ENCODE results near the gene TSC22D1. TPM values are rescaled to one million over a fixed set of nuclear protein-coding genes. Genes with fewer than 3 reads are reported as not detected.

Gene TSC22D1
- total and polyA plus RNA-seq, 3 experiments from 2014 or later, result 8.5 to 10.3 (median 10.0) TPM

DNA sequence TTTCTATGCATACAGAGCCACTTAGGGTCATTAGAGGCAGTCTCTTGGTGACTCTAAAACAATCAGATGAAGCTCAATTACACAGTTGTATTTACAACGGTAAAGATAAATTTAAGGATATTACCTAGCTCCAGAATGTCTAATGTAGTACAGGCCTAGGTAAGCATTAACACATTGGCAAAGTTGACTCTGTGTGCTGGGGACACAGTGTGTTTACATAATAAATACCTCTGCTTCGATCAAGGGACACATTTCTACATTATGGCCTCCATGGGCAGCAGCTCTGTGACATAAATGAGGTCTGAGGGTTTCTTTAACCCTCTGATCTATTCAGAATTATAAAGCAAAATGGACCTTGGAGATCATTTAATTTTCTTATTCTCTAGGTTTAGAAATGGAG is 127.8 kb downstream of the TSC22D1 start:
- Histone ChIP-seq H3K4me3 (ENCODE audit: low read length) (no peak overlapping the region), H3K27me3 (ENCODE audit: insufficient read depth, low read length, poor library complexity, severe bottlenecking) (no peaks in the 10 kb centered on the region), H3K9me3 (ENCODE audit: low read length) (no peaks in the 10 kb centered on the region), H3K27ac (ENCODE audit: low read depth, low read length) (no peak overlapping the region), H3K36me3 (ENCODE audit: insufficient read depth, low read length) (no peaks in the 10 kb centered on the region), H3K4me1 (ENCODE audit: insufficient read depth, low read length) (no peaks in the 10 kb centered on the region)
- Mint-ChIP-seq H3K27ac (peak overlapping the region in 1 of 8 donors; percentile 4), H3K9me3 (no peaks in the 10 kb centered on the region), H3K4me3 (no peak overlapping the region), H3K36me3 (peaks cover 0 to 9% (median 0%) of the 10 kb centered on the region in 3 donors), H3K27me3 (no peaks in the 10 kb centered on the region), H3K4me1 (peaks cover 0 to 1% (median 0%) of the 10 kb centered on the region in 3 donors)
- ChIA-PET POLR2A (no interaction called here), CTCF (no interaction called here)
- DNase-seq, result no peak

DNA sequence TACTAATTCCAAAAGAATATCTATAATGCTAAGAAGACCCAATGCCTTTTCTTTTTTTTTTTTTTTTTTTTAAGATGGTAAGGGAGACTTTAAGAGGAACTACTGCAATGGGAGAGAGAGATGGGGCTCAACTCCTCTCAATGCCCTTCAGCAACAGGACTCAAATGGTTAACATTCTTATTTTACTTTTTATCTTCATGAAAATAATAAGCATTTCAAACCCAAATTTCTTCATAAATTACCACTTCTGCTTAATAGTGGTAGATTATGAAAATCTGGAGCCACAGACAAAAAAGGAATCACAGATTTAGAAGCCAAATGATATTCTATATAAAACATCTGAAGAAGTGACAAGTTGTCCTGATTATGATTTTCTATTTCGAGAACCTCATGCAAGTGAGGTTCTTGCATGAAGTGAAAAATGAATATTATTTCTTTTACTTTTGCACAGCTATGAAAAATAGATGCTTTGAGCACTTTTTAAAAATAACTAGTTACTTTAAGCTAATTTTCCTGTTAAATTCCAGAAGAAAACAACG is 128.3 kb downstream of the TSC22D1 start:
- H3K27me3 ChIP-seq (ENCODE audit: insufficient read depth, low read length, poor library complexity, severe bottlenecking), result no peaks in the 10 kb centered on the region
- H3K36me3 Mint-ChIP-seq, result peaks cover 0 to 9% (median 0%) of the 10 kb centered on the region in 3 donors
- no peaks in the 10 kb centered on the region for H3K4me1 ChIP-seq (ENCODE audit: insufficient read depth, low read length)
- H3K27ac ChIP-seq (ENCODE audit: low read depth, low read length), result no peak overlapping the region
- H3K9me3 Mint-ChIP-seq, result no peaks in the 10 kb centered on the region
- H3K27me3 Mint-ChIP-seq, result no peaks in the 10 kb centered on the region
- no peak for DNase-seq
- H3K4me3 Mint-ChIP-seq, result no peak overlapping the region
- no peak overlapping the region for H3K27ac Mint-ChIP-seq
- peaks cover 0 to 1% (median 0%) of the 10 kb centered on the region in 3 donors for H3K4me1 Mint-ChIP-seq
- POLR2A ChIA-PET, result no interaction called here
- H3K9me3 ChIP-seq (ENCODE audit: low read length), result no peaks in the 10 kb centered on the region
- H3K36me3 ChIP-seq (ENCODE audit: insufficient read depth, low read length), result no peaks in the 10 kb centered on the region
- CTCF ChIA-PET, result no interaction called here
- no peak overlapping the region for H3K4me3 ChIP-seq (ENCODE audit: low read length)

DNA sequence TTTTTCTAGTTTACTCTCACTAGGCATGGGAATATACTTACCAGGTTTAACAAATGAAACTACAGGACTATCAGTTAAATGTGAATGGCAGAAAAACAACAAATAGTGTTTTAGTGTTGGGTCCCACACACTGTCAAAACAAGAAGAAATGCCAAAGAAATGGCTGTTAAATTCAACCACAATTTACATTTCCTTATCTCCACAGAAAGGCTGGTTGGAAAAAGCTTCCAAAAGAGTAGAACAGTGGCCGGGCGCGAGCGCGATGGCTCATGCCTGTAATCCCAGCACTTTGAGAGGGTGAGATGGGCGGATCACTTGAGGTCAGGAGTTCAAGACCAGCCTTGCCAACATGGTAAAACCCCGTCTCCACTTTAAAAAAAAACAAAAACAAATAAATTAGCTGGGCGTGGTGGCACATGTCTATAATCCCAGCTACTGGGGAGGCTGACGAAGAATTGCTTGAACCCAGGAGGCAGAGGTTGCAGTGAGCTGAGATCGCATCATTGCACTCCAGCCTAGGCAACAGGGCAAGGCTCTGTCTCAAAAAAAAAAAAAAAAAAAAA is 136.0 kb downstream of the TSC22D1 start:
- ChIA-PET POLR2A (no interaction called here), CTCF (interaction anchor here (0.7 to 1.6 kb wide), 2 partner anchors 24 to 532 kb away, joined by 3 to 7 read pairs; no protein-coding TSS in a partner anchor)
- no peak overlapping the region for H3K27ac ChIP-seq (ENCODE audit: low read depth, low read length)
- DNase-seq, result no peak
- no peaks in the 10 kb centered on the region for H3K36me3 ChIP-seq (ENCODE audit: insufficient read depth, low read length)
- Mint-ChIP-seq H3K9me3 (no peaks in the 10 kb centered on the region), H3K27me3 (peaks cover 9% of the 10 kb centered on the region in 2 donors), H3K4me3 (no peak overlapping the region), H3K4me1 (peaks cover 26 to 31% (median 28%) of the 10 kb centered on the region in 3 donors), H3K36me3 (peaks cover 0 to 2% (median 0%) of the 10 kb centered on the region in 3 donors), H3K27ac (peak overlapping the region in 1 of 8 donors; percentile 35)
- H3K4me3 ChIP-seq (ENCODE audit: low read length), result no peak overlapping the region
- peaks cover 7% of the 10 kb centered on the region for H3K27me3 ChIP-seq (ENCODE audit: insufficient read depth, low read length, poor library complexity, severe bottlenecking)
- H3K9me3 ChIP-seq (ENCODE audit: low read length), result no peaks in the 10 kb centered on the region
- peaks cover 22% of the 10 kb centered on the region for H3K4me1 ChIP-seq (ENCODE audit: insufficient read depth, low read length)

DNA sequence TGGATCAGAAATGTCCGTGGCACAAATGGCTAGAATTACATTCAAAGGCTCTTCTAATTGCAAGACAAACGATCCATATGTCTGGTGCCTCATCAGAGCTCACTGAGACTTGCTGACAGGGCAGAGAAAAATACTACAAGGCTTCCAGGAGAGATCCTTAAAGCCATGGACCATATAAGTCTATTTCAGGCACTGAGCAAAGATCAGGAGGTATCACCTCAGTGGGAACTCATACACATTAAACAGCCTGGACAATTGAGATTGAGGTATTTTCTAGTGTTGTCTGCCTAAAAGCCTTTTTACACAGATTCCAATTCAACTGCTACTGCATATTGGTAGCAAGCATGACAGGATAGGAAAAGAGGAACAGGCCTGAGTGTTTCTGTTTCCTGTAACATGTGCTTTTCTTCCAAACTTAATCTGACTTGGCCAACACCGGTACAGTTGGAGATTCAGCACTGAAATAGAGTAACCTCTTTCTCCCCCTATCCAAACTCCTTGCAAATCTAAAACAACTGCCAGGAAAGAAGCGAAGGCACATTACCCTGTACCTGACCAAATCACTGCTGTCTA is 136.6 kb downstream of the TSC22D1 start:
- H3K9me3 Mint-ChIP-seq, result no peaks in the 10 kb centered on the region
- H3K9me3 ChIP-seq (ENCODE audit: low read length), result no peaks in the 10 kb centered on the region
- CTCF ChIA-PET, result interaction anchor here (1.0 to 1.4 kb wide), 6 partner anchors 30 to 537 kb away, joined by 3 to 7 read pairs (median 4); no protein-coding TSS in a partner anchor
- peaks cover 22% of the 10 kb centered on the region for H3K4me1 ChIP-seq (ENCODE audit: insufficient read depth, low read length)
- H3K36me3 ChIP-seq (ENCODE audit: insufficient read depth, low read length), result no peaks in the 10 kb centered on the region
- peaks cover 29 to 36% (median 31%) of the 10 kb centered on the region in 3 donors for H3K4me1 Mint-ChIP-seq
- peaks cover 9% of the 10 kb centered on the region in 2 donors for H3K27me3 Mint-ChIP-seq
- POLR2A ChIA-PET, result no interaction called here
- H3K27me3 ChIP-seq (ENCODE audit: insufficient read depth, low read length, poor library complexity, severe bottlenecking), result peaks cover 7% of the 10 kb centered on the region
- no peak overlapping the region for H3K27ac ChIP-seq (ENCODE audit: low read depth, low read length)
- H3K4me3 ChIP-seq (ENCODE audit: low read length), result no peak overlapping the region
- peaks cover 0 to 3% (median 2%) of the 10 kb centered on the region in 3 donors for H3K36me3 Mint-ChIP-seq
- DNase-seq, result no peak
- peak overlapping the region in 1 of 8 donors; percentile 5 for H3K27ac Mint-ChIP-seq
- no peak overlapping the region for H3K4me3 Mint-ChIP-seq

DNA sequence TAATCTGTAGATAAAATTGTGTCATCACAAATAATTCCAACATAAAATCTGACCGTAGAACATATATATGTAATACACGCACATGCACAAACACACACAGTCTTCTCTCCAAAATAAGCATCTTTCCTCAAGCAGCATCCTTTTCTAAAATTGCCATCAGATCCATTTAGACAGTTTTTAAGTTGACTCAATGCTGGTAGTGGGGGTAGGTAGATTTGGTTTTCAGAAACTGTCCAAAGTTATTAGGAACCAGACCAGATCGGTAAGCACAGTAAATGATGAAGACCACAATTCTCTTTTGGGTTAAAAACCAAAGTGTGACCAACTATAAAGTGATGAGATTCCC is 137.9 kb downstream of the TSC22D1 start:
- H3K27me3 Mint-ChIP-seq, result peaks cover 9% of the 10 kb centered on the region in 2 donors
- H3K4me1 ChIP-seq (ENCODE audit: insufficient read depth, low read length), result peaks cover 22% of the 10 kb centered on the region
- CTCF ChIA-PET, result interaction anchor here (0.8 to 3.5 kb wide), 10 partner anchors 8 to 536 kb away, joined by 3 to 21 read pairs (median 6); no protein-coding TSS in a partner anchor

DNA sequence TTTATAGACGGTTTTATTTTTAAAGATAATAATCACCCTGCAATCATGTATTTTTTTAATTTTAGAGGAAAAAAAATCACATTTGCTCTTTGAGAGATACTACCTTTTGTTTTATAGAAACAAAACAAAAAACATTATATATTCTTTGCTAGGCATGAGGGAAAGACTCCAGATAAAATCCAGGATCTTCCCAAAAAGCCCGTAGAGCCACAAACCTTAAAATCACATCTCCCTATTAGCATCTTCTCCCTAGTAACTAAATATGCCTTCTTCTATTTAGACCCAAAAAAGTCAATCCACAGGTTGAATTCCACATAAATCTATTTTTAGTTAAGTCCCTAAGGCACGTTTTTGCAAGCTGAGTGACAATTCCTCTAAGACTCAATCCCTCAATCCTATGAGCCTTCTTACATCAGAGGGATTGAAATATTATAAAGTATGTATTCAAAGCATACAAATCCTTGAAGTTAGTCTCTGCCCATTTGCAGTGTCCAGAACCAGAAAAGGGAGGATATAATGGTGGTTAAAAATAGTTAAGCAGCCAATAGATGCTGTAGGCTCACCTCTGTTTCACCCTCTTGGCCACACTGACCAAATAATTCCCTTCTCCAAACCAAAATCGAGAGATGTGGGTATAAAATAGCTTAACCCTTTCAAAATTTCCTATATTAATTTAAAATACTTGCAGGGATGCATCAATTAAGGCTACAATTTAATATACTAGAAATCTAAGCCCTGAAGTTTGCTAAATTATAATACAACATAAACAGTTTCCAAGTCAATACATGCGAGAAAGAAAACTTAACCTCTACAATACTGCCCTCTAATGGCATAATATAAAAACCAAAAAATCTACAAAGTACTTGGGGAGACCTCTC is 138.5 kb downstream of the TSC22D1 start:
- H3K4me3 ChIP-seq (ENCODE audit: low read length), result peak overlapping the region; percentile 51
- peaks cover 29 to 37% (median 31%) of the 10 kb centered on the region in 3 donors for H3K4me1 Mint-ChIP-seq

More for the DNA sequence above, 137.9 kb downstream of the TSC22D1 start:
- POLR2A ChIA-PET, result no interaction called here
- peaks cover 29 to 37% (median 31%) of the 10 kb centered on the region in 3 donors for H3K4me1 Mint-ChIP-seq
- no peak for DNase-seq
- H3K36me3 Mint-ChIP-seq, result peaks cover 0 to 9% (median 0%) of the 10 kb centered on the region in 3 donors
- H3K36me3 ChIP-seq (ENCODE audit: insufficient read depth, low read length), result no peaks in the 10 kb centered on the region
- H3K27ac Mint-ChIP-seq, result peak overlapping the region in 2 of 8 donors; percentile 0 to 18
- H3K4me3 ChIP-seq (ENCODE audit: low read length), result no peak overlapping the region
- H3K27ac ChIP-seq (ENCODE audit: low read depth, low read length), result no peak overlapping the region
- peak overlapping the region in 1 of 7 donors; percentile 91 for H3K4me3 Mint-ChIP-seq
- no peaks in the 10 kb centered on the region for H3K9me3 ChIP-seq (ENCODE audit: low read length)
- no peaks in the 10 kb centered on the region for H3K9me3 Mint-ChIP-seq
- peaks cover 7% of the 10 kb centered on the region for H3K27me3 ChIP-seq (ENCODE audit: insufficient read depth, low read length, poor library complexity, severe bottlenecking)

DNA sequence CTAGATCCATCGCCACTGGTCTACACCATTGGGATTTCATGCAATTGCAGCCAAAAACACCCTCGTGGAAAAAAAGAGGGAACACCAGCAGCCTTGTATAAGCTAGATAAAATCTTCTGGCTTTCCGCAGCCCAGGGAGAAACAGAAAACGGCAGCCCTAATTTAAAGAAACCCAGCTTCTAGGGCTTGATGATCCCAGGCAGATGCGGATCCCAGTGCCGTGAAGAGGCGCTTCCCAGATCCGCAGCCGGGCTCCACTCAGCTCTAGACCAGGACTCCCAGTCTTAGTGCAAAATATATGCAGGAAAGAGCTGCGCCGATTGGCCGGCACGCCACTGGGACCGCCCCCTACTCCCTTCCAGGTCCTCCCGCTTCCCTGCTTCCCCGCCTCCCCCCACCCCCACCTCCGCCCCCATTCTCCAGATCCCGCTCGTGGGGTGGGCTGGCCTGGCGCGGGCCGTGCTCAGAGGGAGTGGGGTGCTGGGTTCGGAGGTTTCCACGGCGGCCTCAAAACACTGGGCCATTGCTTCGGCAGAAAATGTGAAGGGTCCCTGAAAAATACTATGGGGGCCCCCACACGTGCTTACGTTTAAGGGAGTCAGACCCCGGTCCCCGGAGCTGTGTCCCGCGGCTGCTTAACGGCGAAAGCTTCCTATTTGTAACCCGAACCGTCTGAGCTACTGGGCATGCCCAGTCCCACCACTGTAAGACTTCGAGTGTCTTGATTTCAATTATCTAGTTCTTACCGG is 139.4 kb downstream of the TSC22D1 start:
- H3K27ac Mint-ChIP-seq, result peak overlapping the region; percentile 40 to 87 (median 70)

More for the DNA sequence above, 138.5 kb downstream of the TSC22D1 start:
- Histone ChIP-seq H3K36me3 (ENCODE audit: insufficient read depth, low read length) (no peaks in the 10 kb centered on the region), H3K9me3 (ENCODE audit: low read length) (no peaks in the 10 kb centered on the region), H3K4me1 (ENCODE audit: insufficient read depth, low read length) (peaks cover 22% of the 10 kb centered on the region), H3K27ac (ENCODE audit: low read depth, low read length) (peak overlapping the region; percentile 47), H3K27me3 (ENCODE audit: insufficient read depth, low read length, poor library complexity, severe bottlenecking) (peaks cover 7% of the 10 kb centered on the region)
- Mint-ChIP-seq H3K27ac (peak overlapping the region in 3 of 8 donors; percentile 55 to 85 (median 77)), H3K27me3 (peaks cover 9% of the 10 kb centered on the region in 2 donors), H3K9me3 (no peaks in the 10 kb centered on the region), H3K4me3 (peak overlapping the region; percentile 75 to 94 (median 87)), H3K36me3 (peaks cover 0 to 10% (median 0%) of the 10 kb centered on the region in 3 donors)
- CTCF ChIA-PET, result interaction anchor here (0.7 to 3.5 kb wide), 9 partner anchors 203 to 558 kb away, joined by 3 to 21 read pairs (median 5); partner anchors contain the start of genes CCDC122 and LACC1
- POLR2A ChIA-PET, result interaction anchor here (0.6 kb wide), 1 partner anchor 54 kb away, joined by 3 read pairs; no protein-coding TSS in a partner anchor
- peak in 2 of 5 donors; percentile 51 to 55 for DNase-seq

More for the DNA sequence above, 139.4 kb downstream of the TSC22D1 start:
- H3K4me1 Mint-ChIP-seq, result peaks cover 29 to 37% (median 31%) of the 10 kb centered on the region in 3 donors
- peaks cover 22% of the 10 kb centered on the region for H3K4me1 ChIP-seq (ENCODE audit: insufficient read depth, low read length)
- ChIA-PET CTCF (interaction anchor here (1.1 to 3.5 kb wide), 8 partner anchors 241 to 557 kb away, joined by 3 to 21 read pairs (median 6); partner anchors contain the start of genes CCDC122 and LACC1), POLR2A (interaction anchor here (0.6 kb wide), 2 partner anchors 54 to 1416 kb away, joined by 3 read pairs; no protein-coding TSS in a partner anchor)
- peak overlapping the region; percentile 71 for H3K27ac ChIP-seq (ENCODE audit: low read depth, low read length)
- peaks cover 7% of the 10 kb centered on the region for H3K27me3 ChIP-seq (ENCODE audit: insufficient read depth, low read length, poor library complexity, severe bottlenecking)
- peaks cover 7 to 9% of the 10 kb centered on the region in 2 donors for H3K27me3 Mint-ChIP-seq
- H3K4me3 ChIP-seq (ENCODE audit: low read length), result peak overlapping the region; percentile 76
- no peaks in the 10 kb centered on the region for H3K36me3 ChIP-seq (ENCODE audit: insufficient read depth, low read length)
- no peaks in the 10 kb centered on the region for H3K9me3 Mint-ChIP-seq
- no peaks in the 10 kb centered on the region for H3K9me3 ChIP-seq (ENCODE audit: low read length)
- peak in 4 of 5 donors; percentile 32 to 62 (median 36) for DNase-seq
- peak overlapping the region; percentile 75 to 94 (median 87) for H3K4me3 Mint-ChIP-seq
- H3K36me3 Mint-ChIP-seq, result peaks cover 0 to 10% (median 0%) of the 10 kb centered on the region in 3 donors

Measured in CD8-positive, alpha-beta memory T cell (primary cell).